Measurements from ENCODE around the gene GRK2.
A peak's percentile ranks its signal among the peaks of the same experiment; 100 is the strongest.

Gene GRK2

GRCh38 chr11:67300256-67300755 is 34.0 kb downstream of the GRK2 start:
- no peak for TF ChIP-seq ZNF274 (IDR thresholded peaks at IDR 0.05; ENCODE audit: low read depth, low read length)
- H3K4me3 ChIP-seq (ENCODE audit: low read length) = no peak overlapping the region

- H3K4me3 ChIP-seq (ENCODE audit: low read length) = no peak overlapping the region
- TF ChIP-seq ZNF274 (IDR thresholded peaks at IDR 0.05; ENCODE audit: low read depth, low read length) = no peak
Observed at GRCh38 chr11:67300756-67301312, 34.6 kb downstream of the GRK2 start.

- TF ChIP-seq ZNF274 (IDR thresholded peaks at IDR 0.05; ENCODE audit: low read depth, low read length) = no peak
- H3K4me3 ChIP-seq (ENCODE audit: low read length) = no peak overlapping the region
Observed at GRCh38 chr11:67301313-67301921, 35.1 kb downstream of the GRK2 start.

GRCh38 chr11:67301951-67302516 is 35.8 kb downstream of the GRK2 start:
- no peak for TF ChIP-seq ZNF274 (IDR thresholded peaks at IDR 0.05; ENCODE audit: low read depth, low read length)
- H3K4me3 ChIP-seq (ENCODE audit: low read length) = no peak overlapping the region

- no peak overlapping the region; the same call in 1 of the 2 replicates for H3K4me3 ChIP-seq (ENCODE audit: low read length)
- TF ChIP-seq ZNF274 (IDR thresholded peaks at IDR 0.05; ENCODE audit: low read depth, low read length) = no peak
Observed at GRCh38 chr11:67302571-67303131, 36.4 kb downstream of the GRK2 start.

GRCh38 chr11:67303132-67303834 is 37.0 kb downstream of the GRK2 start, which contains the start of gene SSH3:
TSS of gene SSH3 (plus strand) at chr11:67303530. CDS start at chr11:67303626, 96 bp downstream.
- TF ChIP-seq ZNF274 (IDR thresholded peaks at IDR 0.05; ENCODE audit: low read depth, low read length) = no peak
- peak within 1 kb of the TSS; percentile 39; the same call in 1 of the 2 replicates for H3K4me3 ChIP-seq (ENCODE audit: low read length)

- TF ChIP-seq ZNF274 (IDR thresholded peaks at IDR 0.05; ENCODE audit: low read depth, low read length) = no peak
- H3K4me3 ChIP-seq (ENCODE audit: low read length) = peak overlapping the region; percentile 39; the same call in 1 of the 2 replicates
Observed at GRCh38 chr11:67303835-67304411, 37.6 kb downstream of the GRK2 start.

- no peak for TF ChIP-seq ZNF274 (IDR thresholded peaks at IDR 0.05; ENCODE audit: low read depth, low read length)
- H3K4me3 ChIP-seq (ENCODE audit: low read length) = no peak overlapping the region
Observed at GRCh38 chr11:67304511-67305113, 38.3 kb downstream of the GRK2 start.

GRCh38 chr11:67306769-67307544 is 40.7 kb downstream of the GRK2 start:
- no peak for TF ChIP-seq ZNF274 (IDR thresholded peaks at IDR 0.05; ENCODE audit: low read depth, low read length)
- no peak overlapping the region for H3K4me3 ChIP-seq (ENCODE audit: low read length)

- H3K4me3 ChIP-seq (ENCODE audit: low read length) = no peak overlapping the region
- TF ChIP-seq ZNF274 (IDR thresholded peaks at IDR 0.05; ENCODE audit: low read depth, low read length) = no peak
Observed at GRCh38 chr11:67307545-67308001, 41.3 kb downstream of the GRK2 start.

- H3K4me3 ChIP-seq (ENCODE audit: low read length) = no peak overlapping the region
- TF ChIP-seq ZNF274 (IDR thresholded peaks at IDR 0.05; ENCODE audit: low read depth, low read length) = no peak
Observed at GRCh38 chr11:67308031-67308866, 42.0 kb downstream of the GRK2 start.

- no peak overlapping the region for H3K4me3 ChIP-seq (ENCODE audit: low read length)
- no peak for TF ChIP-seq ZNF274 (IDR thresholded peaks at IDR 0.05; ENCODE audit: low read depth, low read length)
Observed at GRCh38 chr11:67309166-67309565, 42.9 kb downstream of the GRK2 start.

Data from GM08714 (cell line).